ENCODE measurements around the gene CAPN7. TPM values are rescaled to one million over a fixed set of nuclear protein-coding genes. Genes with fewer than 3 reads are reported as not detected.

CAPN7 gene
- 8.2 TPM for polyA plus RNA-seq (2013, experiment 1 of 2)
- 8.5 TPM for polyA plus RNA-seq (2013, experiment 2 of 2)

GRCh38 chr3:15205934-15206661, at the start of gene CAPN7:
TSS of gene CAPN7 (plus strand) at chr3:15206246. CDS start at chr3:15206496, 250 bp downstream.
- Histone ChIP-seq H3K56ac (ENCODE audit: low read length) (peak within 1 kb of the TSS; percentile 95), H3K4me1 (ENCODE audit: control insufficient read depth, low read depth, low read length) (no peaks in the 10 kb centered on the region), H3K4me3 (ENCODE audit: low read length) (peak within 1 kb of the TSS; percentile 54), H3K4ac (ENCODE audit: low read depth, low read length) (no peak within 1 kb of the TSS), H3K23ac (ENCODE audit: low read length) (no peak within 1 kb of the TSS), H3K4me2 (ENCODE audit: low read length) (peak within 1 kb of the TSS; percentile 24), H3K36me3 (ENCODE audit: control insufficient read depth, insufficient read depth, low read length) (no peaks in the 10 kb centered on the region), H2BK120ac (ENCODE audit: low read depth, low read length) (no peak within 1 kb of the TSS), H3K27me3 (ENCODE audit: insufficient read depth, low read length, poor library complexity) (no peaks in the 10 kb centered on the region), H2AK5ac (ENCODE audit: low read length) (no peak within 1 kb of the TSS), H2BK15ac (replicated peaks; ENCODE audit: low read depth) (no peak within 1 kb of the TSS), H3K79me2 (ENCODE audit: control insufficient read depth, insufficient read depth, low read length) (peaks cover 4% of the 10 kb centered on the region), H2BK5ac (ENCODE audit: low read length) (peak within 1 kb of the TSS; percentile 28), H3K9ac (ENCODE audit: low read length) (peak within 1 kb of the TSS; percentile 74), H3K27ac (ENCODE audit: low read depth, low read length) (peak within 1 kb of the TSS; percentile 2), H3K18ac (ENCODE audit: low read length) (peak within 1 kb of the TSS; percentile 30), H4K5ac (ENCODE audit: low read length) (no peak within 1 kb of the TSS), H3K79me1 (ENCODE audit: low read length) (peaks cover 2% of the 10 kb centered on the region), H4K8ac (ENCODE audit: low read depth, low read length) (no peak within 1 kb of the TSS)
- DNase-seq: peak; percentile 91
- WGBS (ENCODE audit: extremely low coverage, insufficient coverage, low lambda C conversion rate): no CpG with 5 or more reads among the region's 92 CpGs

GRCh38 chr3:15157441-15157840, 48.6 kb upstream of the CAPN7 start:
- no peaks in the 10 kb centered on the region for H3K36me3 ChIP-seq (ENCODE audit: control insufficient read depth, insufficient read depth, low read length)
- no peak overlapping the region for H3K9ac ChIP-seq (ENCODE audit: low read length)
- no peak overlapping the region for H3K27ac ChIP-seq (ENCODE audit: low read depth, low read length)
- H3K23ac ChIP-seq (ENCODE audit: low read length): no peak overlapping the region
- no peaks in the 10 kb centered on the region for H3K79me1 ChIP-seq (ENCODE audit: low read length)
- H3K18ac ChIP-seq (ENCODE audit: low read length): no peak overlapping the region
- no peak overlapping the region for H4K5ac ChIP-seq (ENCODE audit: low read length)
- no peaks in the 10 kb centered on the region for H3K27me3 ChIP-seq (ENCODE audit: insufficient read depth, low read length, poor library complexity)
- H3K4me3 ChIP-seq (ENCODE audit: low read length): no peak overlapping the region
- H3K56ac ChIP-seq (ENCODE audit: low read length): no peak overlapping the region
- no peaks in the 10 kb centered on the region for H3K79me2 ChIP-seq (ENCODE audit: control insufficient read depth, insufficient read depth, low read length)
- no peak overlapping the region for H3K4ac ChIP-seq (ENCODE audit: low read depth, low read length)
- H2BK120ac ChIP-seq (ENCODE audit: low read depth, low read length): no peak overlapping the region
- H2BK5ac ChIP-seq (ENCODE audit: low read length): no peak overlapping the region
- no peak for DNase-seq
- no peak overlapping the region for H4K8ac ChIP-seq (ENCODE audit: low read depth, low read length)
- H2AK5ac ChIP-seq (ENCODE audit: low read length): no peak overlapping the region
- H2BK15ac ChIP-seq (replicated peaks; ENCODE audit: low read depth): no peak overlapping the region
- no peaks in the 10 kb centered on the region for H3K4me1 ChIP-seq (ENCODE audit: control insufficient read depth, low read depth, low read length)
- no peak overlapping the region for H3K4me2 ChIP-seq (ENCODE audit: low read length)

- Histone ChIP-seq H3K27ac (ENCODE audit: low read depth, low read length) (no peak overlapping the region), H2BK15ac (replicated peaks; ENCODE audit: low read depth) (no peak overlapping the region), H3K4me1 (ENCODE audit: control insufficient read depth, low read depth, low read length) (no peaks in the 10 kb centered on the region), H3K27me3 (ENCODE audit: insufficient read depth, low read length, poor library complexity) (no peaks in the 10 kb centered on the region), H3K23ac (ENCODE audit: low read length) (no peak overlapping the region), H3K4me2 (ENCODE audit: low read length) (no peak overlapping the region), H3K4ac (ENCODE audit: low read depth, low read length) (no peak overlapping the region), H3K9ac (ENCODE audit: low read length) (no peak overlapping the region), H3K56ac (ENCODE audit: low read length) (no peak overlapping the region), H4K8ac (ENCODE audit: low read depth, low read length) (no peak overlapping the region), H3K18ac (ENCODE audit: low read length) (no peak overlapping the region), H3K79me2 (ENCODE audit: control insufficient read depth, insufficient read depth, low read length) (no peaks in the 10 kb centered on the region), H3K79me1 (ENCODE audit: low read length) (no peaks in the 10 kb centered on the region), H2AK5ac (ENCODE audit: low read length) (no peak overlapping the region), H2BK120ac (ENCODE audit: low read depth, low read length) (no peak overlapping the region), H3K4me3 (ENCODE audit: low read length) (no peak overlapping the region), H4K5ac (ENCODE audit: low read length) (no peak overlapping the region), H3K36me3 (ENCODE audit: control insufficient read depth, insufficient read depth, low read length) (no peaks in the 10 kb centered on the region), H2BK5ac (ENCODE audit: low read length) (no peak overlapping the region)
- DNase-seq: no peak
- no CpG with 5 or more reads among the region's 5 CpGs for WGBS (ENCODE audit: extremely low coverage, insufficient coverage, low lambda C conversion rate)
These were observed 46.4 kb upstream of the CAPN7 start for GRCh38 chr3:15159501-15160136.

- H2BK15ac ChIP-seq (replicated peaks; ENCODE audit: low read depth): no peak overlapping the region
- H4K5ac ChIP-seq (ENCODE audit: low read length): no peak overlapping the region
- H3K9ac ChIP-seq (ENCODE audit: low read length): no peak overlapping the region
- H2AK5ac ChIP-seq (ENCODE audit: low read length): no peak overlapping the region
- H3K56ac ChIP-seq (ENCODE audit: low read length): no peak overlapping the region
- H3K27ac ChIP-seq (ENCODE audit: low read depth, low read length): no peak overlapping the region
- H2BK120ac ChIP-seq (ENCODE audit: low read depth, low read length): no peak overlapping the region
- H3K27me3 ChIP-seq (ENCODE audit: insufficient read depth, low read length, poor library complexity): no peaks in the 10 kb centered on the region
- no peaks in the 10 kb centered on the region for H3K79me1 ChIP-seq (ENCODE audit: low read length)
- no peaks in the 10 kb centered on the region for H3K79me2 ChIP-seq (ENCODE audit: control insufficient read depth, insufficient read depth, low read length)
- no peak for DNase-seq
- H3K4me2 ChIP-seq (ENCODE audit: low read length): no peak overlapping the region
- WGBS (ENCODE audit: extremely low coverage, insufficient coverage, low lambda C conversion rate): no CpG with 5 or more reads among the region's 3 CpGs
- no peak overlapping the region for H4K8ac ChIP-seq (ENCODE audit: low read depth, low read length)
- H3K18ac ChIP-seq (ENCODE audit: low read length): no peak overlapping the region
- no peaks in the 10 kb centered on the region for H3K4me1 ChIP-seq (ENCODE audit: control insufficient read depth, low read depth, low read length)
- H3K36me3 ChIP-seq (ENCODE audit: control insufficient read depth, insufficient read depth, low read length): no peaks in the 10 kb centered on the region
- H3K23ac ChIP-seq (ENCODE audit: low read length): no peak overlapping the region
- H3K4ac ChIP-seq (ENCODE audit: low read depth, low read length): no peak overlapping the region
- H2BK5ac ChIP-seq (ENCODE audit: low read length): no peak overlapping the region
- no peak overlapping the region for H3K4me3 ChIP-seq (ENCODE audit: low read length)
These were observed 45.4 kb upstream of the CAPN7 start for GRCh38 chr3:15160662-15161061.

DNA sequence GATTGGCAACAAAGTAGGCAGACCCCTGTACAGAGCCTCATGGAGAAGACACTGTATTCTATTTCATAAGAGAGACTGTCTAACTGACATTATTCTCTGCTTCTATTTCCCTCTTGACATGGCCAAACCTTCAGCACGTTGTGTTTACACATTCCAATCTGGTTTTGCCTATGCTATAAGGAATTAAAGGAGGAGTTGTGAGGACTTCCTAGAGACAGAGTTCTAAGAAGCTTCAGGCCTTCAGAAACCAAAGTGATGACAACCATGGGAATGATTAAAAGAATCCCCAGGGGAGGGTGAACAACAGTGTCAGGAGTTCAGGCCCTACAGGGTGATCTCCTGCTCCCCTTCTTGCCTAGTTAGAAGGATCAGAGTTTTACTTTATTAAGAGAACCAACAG, 44.9 kb upstream of the CAPN7 start:
- H3K56ac ChIP-seq (ENCODE audit: low read length): no peak overlapping the region
- no peak overlapping the region for H3K18ac ChIP-seq (ENCODE audit: low read length)
- H3K79me1 ChIP-seq (ENCODE audit: low read length): no peaks in the 10 kb centered on the region
- H4K8ac ChIP-seq (ENCODE audit: low read depth, low read length): no peak overlapping the region
- no peak overlapping the region for H2BK5ac ChIP-seq (ENCODE audit: low read length)
- no peak overlapping the region for H2BK120ac ChIP-seq (ENCODE audit: low read depth, low read length)
- H2BK15ac ChIP-seq (replicated peaks; ENCODE audit: low read depth): no peak overlapping the region
- H3K36me3 ChIP-seq (ENCODE audit: control insufficient read depth, insufficient read depth, low read length): no peaks in the 10 kb centered on the region
- no peak overlapping the region for H3K23ac ChIP-seq (ENCODE audit: low read length)
- whole genome bisulfite sequencing (ENCODE audit: extremely low coverage, insufficient coverage, low lambda C conversion rate): no CpG with 5 or more reads among the region's 1 CpG
- no peak overlapping the region for H3K4ac ChIP-seq (ENCODE audit: low read depth, low read length)
- H2AK5ac ChIP-seq (ENCODE audit: low read length): no peak overlapping the region
- no peaks in the 10 kb centered on the region for H3K79me2 ChIP-seq (ENCODE audit: control insufficient read depth, insufficient read depth, low read length)
- no peak overlapping the region for H3K4me2 ChIP-seq (ENCODE audit: low read length)
- H3K4me1 ChIP-seq (ENCODE audit: control insufficient read depth, low read depth, low read length): no peaks in the 10 kb centered on the region
- H3K4me3 ChIP-seq (ENCODE audit: low read length): no peak overlapping the region
- no peak overlapping the region for H4K5ac ChIP-seq (ENCODE audit: low read length)
- no peak for DNase-seq
- H3K27ac ChIP-seq (ENCODE audit: low read depth, low read length): no peak overlapping the region
- no peaks in the 10 kb centered on the region for H3K27me3 ChIP-seq (ENCODE audit: insufficient read depth, low read length, poor library complexity)
- H3K9ac ChIP-seq (ENCODE audit: low read length): no peak overlapping the region
